GM15510 (cell line): Measurements from ENCODE around the gene NELL2.

Experiments used
- POLR2A ChIP-seq: IDR thresholded peaks from 3 replicates; pipeline ENCODE4 v1.6.1; 2011; ENCODE audit warnings: borderline replicate concordance; ENCODE audit not compliant: insufficient read length; ENCODE audit errors: extremely low read depth

NELL2 gene

GRCh38 chr12:44526655-44527182 lies 349.4 kb downstream of the NELL2 start:
- TF ChIP-seq POLR2A, result no peak

GRCh38 chr12:44525806-44526654 lies 350.1 kb downstream of the NELL2 start:
- TF ChIP-seq POLR2A, result no peak

DNA sequence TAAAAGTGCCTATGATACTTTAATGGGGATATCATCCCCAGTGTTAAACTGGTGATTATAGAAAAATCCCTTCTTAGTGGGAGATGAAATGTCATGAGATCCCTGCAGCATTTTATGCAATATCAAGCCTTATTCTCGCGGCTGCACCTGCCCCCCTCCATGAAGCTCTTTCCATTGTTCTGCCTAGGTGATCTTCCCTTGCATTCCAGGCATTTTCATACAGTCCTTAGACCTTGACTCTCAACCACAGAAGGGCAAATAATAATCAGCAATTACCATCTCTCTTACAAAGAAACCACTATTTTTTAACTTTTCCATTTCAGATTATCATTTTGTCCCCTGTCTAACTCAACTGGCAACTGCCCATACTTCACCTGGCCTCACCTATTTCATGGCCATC lies 352.3 kb downstream of the NELL2 start:
- no peak for TF ChIP-seq POLR2A

DNA sequence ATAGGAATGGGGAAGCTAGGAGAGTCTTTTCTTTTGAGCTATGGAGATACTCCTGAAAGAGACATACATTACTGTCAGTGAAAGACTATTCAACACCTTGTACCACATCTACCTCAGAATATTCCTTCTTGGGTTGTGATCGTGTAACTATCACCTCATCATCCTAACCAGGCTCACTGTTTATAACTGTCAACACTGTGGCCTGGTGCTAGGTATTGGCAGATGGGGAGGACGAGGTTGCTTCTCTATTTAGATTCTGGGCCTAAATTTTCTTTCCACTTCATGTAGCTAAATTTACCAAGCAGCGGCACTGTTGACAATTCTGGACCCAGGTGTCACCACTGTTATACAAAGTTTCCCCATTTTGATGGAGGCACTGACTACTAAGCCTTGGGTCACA lies 354.4 kb downstream of the NELL2 start:
- no peak for TF ChIP-seq POLR2A

DNA sequence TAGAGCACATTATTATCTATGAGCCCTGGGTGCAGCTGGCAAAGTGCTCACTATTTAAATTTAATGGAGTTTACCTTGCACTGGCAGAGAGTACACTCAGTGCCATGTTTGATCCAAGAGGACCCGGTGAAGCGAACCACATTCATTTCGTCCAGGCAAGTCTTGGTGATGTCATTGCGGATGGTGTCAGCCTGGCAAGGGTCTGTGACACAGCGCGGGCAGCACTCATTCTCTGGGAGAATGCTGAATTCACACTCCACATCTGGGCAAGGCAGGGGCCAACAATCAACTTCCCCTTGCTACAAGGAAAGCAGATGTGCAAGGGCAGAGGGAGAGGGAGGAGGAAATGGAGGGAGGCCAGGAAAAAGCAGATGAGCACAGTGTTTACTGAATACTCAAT lies 356.2 kb downstream of the NELL2 start:
- TF ChIP-seq POLR2A, result no peak

DNA sequence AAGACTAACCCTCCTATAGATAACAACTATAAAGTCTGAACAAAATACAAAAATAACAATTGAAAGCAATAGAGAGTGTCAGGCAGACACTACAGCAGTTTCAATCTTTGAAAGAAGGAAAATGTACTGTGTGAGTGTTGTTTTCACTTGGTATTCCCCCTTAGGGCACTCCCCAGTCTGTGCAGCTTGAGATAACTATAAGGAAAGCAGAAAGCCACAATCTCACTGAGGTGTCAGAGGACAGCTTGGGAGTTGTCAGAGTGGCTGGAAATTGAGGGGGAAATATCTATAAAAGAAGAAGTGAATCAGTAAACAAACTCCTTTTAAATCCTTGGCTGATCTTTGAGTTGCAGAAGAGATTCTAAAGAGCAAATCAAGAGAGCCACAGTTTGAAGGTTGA lies 364.8 kb downstream of the NELL2 start:
- TF ChIP-seq POLR2A, result no peak

DNA sequence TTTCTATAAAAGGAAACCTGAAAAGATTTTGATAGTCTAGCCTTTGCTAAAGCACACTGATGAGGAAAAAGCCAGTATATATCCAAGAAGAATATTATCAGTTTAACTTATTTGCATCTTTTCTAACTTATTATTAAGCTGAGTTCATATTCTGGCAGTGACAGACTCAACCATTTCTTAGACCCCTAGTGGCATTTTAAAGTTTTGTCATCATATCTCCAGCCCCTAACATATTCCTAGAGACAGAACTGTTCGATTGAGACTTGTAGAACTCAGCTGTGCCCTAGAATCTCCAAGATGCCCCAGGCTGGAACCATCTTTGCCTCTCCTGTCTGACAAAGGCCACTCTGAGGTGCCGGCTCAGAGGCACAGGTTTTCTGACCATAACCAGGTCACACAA lies 365.6 kb downstream of the NELL2 start:
- no peak for TF ChIP-seq POLR2A

- no peak for TF ChIP-seq POLR2A
These were observed 366.0 kb downstream of the NELL2 start for GRCh38 chr12:44510076-44510475.

- TF ChIP-seq POLR2A, result no peak
These were observed 366.6 kb downstream of the NELL2 start for GRCh38 chr12:44509471-44509870.

GRCh38 chr12:44507461-44507860 lies 368.7 kb downstream of the NELL2 start:
- no peak for TF ChIP-seq POLR2A

DNA sequence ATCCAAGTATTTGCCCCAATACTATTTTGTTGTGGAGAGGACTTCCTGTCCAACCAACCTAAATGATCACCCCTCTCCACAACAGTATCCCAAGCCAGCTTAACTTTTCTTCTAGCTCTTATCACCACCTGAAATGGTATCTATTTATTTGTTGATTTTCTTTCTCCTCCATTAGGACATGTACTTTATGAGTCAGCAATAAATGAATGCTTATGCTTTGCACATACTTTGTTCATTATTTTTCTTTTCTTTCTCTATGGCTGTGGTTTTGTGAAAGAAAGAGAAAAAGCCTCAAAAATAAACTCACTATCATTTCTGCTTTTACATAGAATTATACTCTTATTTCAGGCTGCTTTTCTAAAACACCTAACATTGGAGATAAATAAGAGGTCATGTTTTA lies 371.3 kb downstream of the NELL2 start:
- no peak for TF ChIP-seq POLR2A

DNA sequence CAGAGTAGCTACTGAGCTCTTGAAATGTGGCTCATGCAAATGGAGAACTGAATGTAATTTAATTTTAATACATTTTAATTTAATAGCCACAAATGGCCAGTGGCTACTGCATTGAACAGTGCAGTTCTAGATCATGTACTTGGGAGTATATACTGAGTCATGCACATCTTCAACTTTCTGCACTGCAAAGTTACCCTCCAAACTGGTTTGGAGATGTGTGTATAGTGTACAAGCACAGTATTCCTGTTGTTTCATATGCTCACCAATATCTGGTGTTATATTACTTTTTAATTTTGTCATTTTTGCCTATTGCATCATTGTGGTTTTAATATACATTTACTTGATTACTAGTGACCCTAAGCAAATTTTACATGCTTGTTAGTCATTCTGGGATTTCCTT lies 372.8 kb downstream of the NELL2 start:
- no peak for TF ChIP-seq POLR2A

DNA sequence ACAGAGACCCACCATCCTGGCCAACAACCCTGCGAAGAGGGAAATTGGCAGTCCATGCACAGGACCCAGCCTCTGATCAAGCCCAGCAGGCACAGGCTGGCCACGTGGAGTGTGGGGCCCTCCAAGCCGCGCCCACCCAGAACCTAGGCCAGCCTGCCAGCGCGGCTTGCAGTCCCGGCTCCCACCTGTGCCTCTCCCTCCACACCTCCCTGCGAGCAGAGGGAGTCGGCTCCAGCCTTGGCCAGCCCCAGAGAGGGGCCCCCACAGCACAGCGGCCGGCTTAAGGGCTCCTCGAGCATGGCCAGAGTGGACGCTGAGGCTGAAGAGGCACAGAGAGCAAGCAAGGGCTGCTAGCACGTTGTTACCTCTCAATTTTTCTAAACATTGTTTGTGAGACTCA lies 373.4 kb downstream of the NELL2 start:
- no peak for TF ChIP-seq POLR2A

GRCh38 chr12:44500423-44500822 lies 375.7 kb downstream of the NELL2 start:
- no peak for TF ChIP-seq POLR2A

DNA sequence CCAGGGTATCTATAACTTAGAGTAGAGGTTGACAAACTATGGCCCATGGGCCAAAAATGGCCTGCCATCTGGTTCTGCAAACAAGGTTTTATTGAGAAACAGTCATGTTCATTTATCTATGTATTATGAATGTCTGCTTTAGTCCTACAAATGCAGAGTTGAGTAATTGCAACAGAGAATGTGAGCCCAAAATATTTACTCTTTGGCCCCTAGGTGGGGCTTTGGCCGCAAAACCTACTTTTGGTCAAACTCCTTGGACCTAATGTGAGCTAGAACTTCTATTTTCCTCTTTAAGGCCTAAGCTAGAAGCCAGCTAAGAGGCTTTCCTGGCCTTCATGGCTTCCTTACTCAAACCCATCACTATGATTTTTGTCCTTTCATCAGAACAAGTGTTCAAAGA lies 379.1 kb downstream of the NELL2 start:
- TF ChIP-seq POLR2A, result no peak

DNA sequence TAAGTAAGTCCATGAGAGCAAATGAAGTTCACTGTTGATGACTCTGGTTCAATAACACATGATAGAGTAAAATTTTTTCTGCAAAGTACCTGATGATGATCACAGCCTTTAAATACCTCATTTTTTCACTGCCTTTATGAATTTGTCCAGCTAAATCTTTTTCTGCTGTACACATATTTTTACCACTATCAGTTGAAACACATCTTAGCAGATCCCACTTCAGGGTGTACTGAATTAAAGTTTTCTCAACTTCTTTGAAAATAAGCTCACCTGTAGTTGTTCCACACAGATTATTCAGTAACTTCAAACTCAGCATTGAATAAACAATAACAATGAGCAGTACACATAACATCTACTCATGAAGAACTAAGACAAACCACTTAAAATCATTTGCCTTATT lies 385.9 kb downstream of the NELL2 start:
- no peak for TF ChIP-seq POLR2A
